ENCODE results near the gene C14orf39.

- TF ChIP-seq POLR2A (IDR thresholded peaks at IDR 0.05) (no peak), CTCF (IDR thresholded peaks at IDR 0.05) (no peak)
Observed at GRCh38 chr14:60510254-60510950, 24.5 kb upstream of the C14orf39 start.

Measured in Peyer's patch (tissue), 4 donors.